Lower lobe of right lung (tissue), 2 donors: ENCODE data around the gene NRN1L. TPM values are rescaled to one million over a fixed set of nuclear protein-coding genes. Genes with fewer than 3 reads are reported as not detected.

Experiments
- ATAC-seq, 2 donors: fragments of 200-7000 bp; cut with Tn5 transposase; one replicate each; pipeline ENCODE4 v1.9.1; 2020 to 2022; ENCODE audit warnings: mild to moderate bottlenecking in 2 of 2, moderate library complexity in 2 of 2
- DNase-seq: peaks from one replicate; pipeline ENCODE4 v3.0.0-alpha.2; 2020
- H3K27ac ChIP-seq: fragments of 200-600 bp; one replicate; pipeline ENCODE4 v1.8.0; 2022
- H3K27me3 ChIP-seq: fragments of 200-600 bp; one replicate; pipeline ENCODE4 v1.8.0; 2022; ENCODE audit warnings: low read depth
- H3K36me3 ChIP-seq: fragments of 200-600 bp; one replicate; pipeline ENCODE4 v1.8.0; 2022; ENCODE audit warnings: mild to moderate bottlenecking
- H3K4me1 ChIP-seq: fragments of 200-600 bp; one replicate; pipeline ENCODE4 v1.8.0; 2022
- H3K4me3 ChIP-seq: fragments of 200-600 bp; one replicate; pipeline ENCODE4 v1.8.0; 2022; ENCODE audit warnings: mild to moderate bottlenecking
- H3K9me3 ChIP-seq: fragments of 200-600 bp; one replicate; pipeline ENCODE4 v1.8.0; 2022
- CTCF ChIP-seq: fragments of 200-600 bp; IDR thresholded peaks from one replicate; pipeline ENCODE4 v1.8.0; 2022; ENCODE audit warnings: antibody characterized with exemption, mild to moderate bottlenecking
- intact Hi-C: fragments of 100-400 bp; cut with DNase I; formaldehyde crosslinking; loops from one replicate; pipeline ENCODE4 v1.11.0; 2022
- total RNA-seq: library from RNA; stranded (reverse); fragmentation: NEBNext Ultra II Directional; extraction: Animal tissue kit (Norgen Biotek cat#: 25700); gene quantifications from one replicate; pipeline ENCODE4 v1.2.1, GENCODE V29; 2021
- donor health status: DM: no; HTN: yes; CAD: no; lungs with severe emphysema.

Gene NRN1L
- total RNA-seq, 1 donor from 2014 or later, result 1.7 TPM

GRCh38 chr16:67842509-67843342 lies 42.0 kb upstream of the NRN1L start:
- no peaks in the 10 kb centered on the region for H3K27me3 ChIP-seq
- no peaks in the 10 kb centered on the region for H3K36me3 ChIP-seq
- H3K4me1 ChIP-seq, result peaks cover 37% of the 10 kb centered on the region
- intact Hi-C loops, result no loop called here
- H3K4me3 ChIP-seq, result peak overlapping the region; percentile 75
- TF ChIP-seq CTCF, result peak; percentile 26
- ATAC-seq, result peak; percentile 30 to 35
- H3K9me3 ChIP-seq, result no peaks in the 10 kb centered on the region
- peak; percentile 79 for DNase-seq
- H3K27ac ChIP-seq, result peak overlapping the region; percentile 98

- Histone ChIP-seq H3K27me3 (no peaks in the 10 kb centered on the region), H3K4me1 (peaks cover 44% of the 10 kb centered on the region), H3K4me3 (peak overlapping the region; percentile 75), H3K9me3 (no peaks in the 10 kb centered on the region), H3K27ac (peak overlapping the region; percentile 98), H3K36me3 (no peaks in the 10 kb centered on the region)
- ATAC-seq (no peak), DNase-seq (no peak)
- no peak for TF ChIP-seq CTCF
- intact Hi-C loops, result no loop called here
Measured at GRCh38 chr16:67843343-67843765, 41.3 kb upstream of the NRN1L start.

GRCh38 chr16:67844497-67844896 lies 40.2 kb upstream of the NRN1L start:
- Histone ChIP-seq H3K36me3 (no peaks in the 10 kb centered on the region), H3K27ac (no peak overlapping the region), H3K4me1 (peaks cover 49% of the 10 kb centered on the region), H3K27me3 (no peaks in the 10 kb centered on the region), H3K9me3 (no peaks in the 10 kb centered on the region), H3K4me3 (peak overlapping the region; percentile 75)
- intact Hi-C loops, result no loop called here
- ATAC-seq, result no peak
- no peak for DNase-seq
- TF ChIP-seq CTCF, result no peak

- intact Hi-C loops, result no loop called here
- no peak for TF ChIP-seq CTCF
- Histone ChIP-seq H3K9me3 (no peaks in the 10 kb centered on the region), H3K4me3 (peak overlapping the region; percentile 99), H3K27ac (peak overlapping the region; percentile 92), H3K4me1 (peaks cover 49% of the 10 kb centered on the region), H3K36me3 (no peaks in the 10 kb centered on the region), H3K27me3 (no peaks in the 10 kb centered on the region)
- ATAC-seq (no peak), DNase-seq (no peak)
Measured at GRCh38 chr16:67845291-67846062, 39.2 kb upstream of the NRN1L start.

GRCh38 chr16:67846063-67846319 lies 38.7 kb upstream of the NRN1L start:
- H3K4me1 ChIP-seq, result peaks cover 49% of the 10 kb centered on the region
- no peaks in the 10 kb centered on the region for H3K9me3 ChIP-seq
- no peak for TF ChIP-seq CTCF
- H3K27me3 ChIP-seq, result no peaks in the 10 kb centered on the region
- intact Hi-C loops, result no loop called here
- peak overlapping the region; percentile 99 for H3K4me3 ChIP-seq
- no peak for ATAC-seq
- no peaks in the 10 kb centered on the region for H3K36me3 ChIP-seq
- no peak for DNase-seq
- peak overlapping the region; percentile 92 for H3K27ac ChIP-seq
